ENCODE measurements around the gene SARS2. TPM values are rescaled to one million over a fixed set of nuclear protein-coding genes. Genes with fewer than 3 reads are reported as not detected.

The SARS2 gene
- total RNA-seq, 2 experiments from 2014 or later: 43.4 to 48.6 TPM

GRCh38 chr19:38904581-38905539 lies 25.7 kb downstream of the SARS2 start:
- peak overlapping the region; percentile 3 for H3K27ac Mint-ChIP-seq
- H3K4me3 Mint-ChIP-seq: no peak overlapping the region
- DNase-seq (no peak), ATAC-seq (no peak)
- no peaks in the 10 kb centered on the region for H3K9me3 Mint-ChIP-seq
- ChIA-PET CTCF (interaction anchor here (1.4 kb wide), 1 partner anchor 18 kb away, joined by 4 read pairs; no protein-coding TSS in a partner anchor), POLR2A (interaction anchor here (0.8 kb wide), 1 partner anchor 14 kb away, joined by 3 read pairs; no protein-coding TSS in a partner anchor)
- intact Hi-C loops (cut with micrococcal nuclease): no loop called here
- peaks cover 29% of the 10 kb centered on the region for H3K4me1 Mint-ChIP-seq (ENCODE audit: low read depth)
- peaks cover 43% of the 10 kb centered on the region for H3K36me3 Mint-ChIP-seq (ENCODE audit: low read depth)
- no peaks in the 10 kb centered on the region for H3K27me3 Mint-ChIP-seq
- no peak for TF ChIP-seq CTCF (IDR thresholded peaks at IDR 0.05)

DNA sequence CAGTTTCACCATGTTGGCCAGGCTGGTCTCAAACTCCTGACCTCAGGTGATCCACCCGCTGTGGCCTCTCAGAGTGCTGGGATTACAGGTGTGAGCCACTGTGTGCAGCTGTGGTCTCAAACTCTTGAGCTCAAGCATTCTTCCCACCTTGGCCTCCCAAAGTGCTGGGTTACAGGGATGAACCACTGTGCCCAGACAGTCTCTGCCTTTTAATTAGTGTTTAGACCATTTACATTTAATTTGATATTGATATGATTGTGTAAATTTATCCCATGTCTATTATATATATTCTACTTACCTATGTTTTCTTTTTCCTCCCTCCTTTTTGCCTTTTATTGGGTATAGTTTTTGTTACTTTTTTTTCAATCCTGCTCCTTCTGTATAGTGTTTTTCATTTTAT lies 28.9 kb downstream of the SARS2 start:
- TF ChIP-seq CTCF (IDR thresholded peaks at IDR 0.05): no peak
- ChIA-PET POLR2A (interaction anchor here (1.3 kb wide), 1 partner anchor 29 kb away, joined by 3 read pairs; the partner anchor contains the start of genes MRPS12 and SARS2), CTCF (interaction anchor here (1.1 to 2.2 kb wide), 5 partner anchors 14 to 36 kb away, joined by 3 to 23 read pairs (median 9); partner anchors contain the start of genes MRPS12 and SARS2)
- intact Hi-C loops (cut with micrococcal nuclease): no loop called here
- no peaks in the 10 kb centered on the region for H3K27me3 Mint-ChIP-seq
- peaks cover 22% of the 10 kb centered on the region for H3K36me3 Mint-ChIP-seq (ENCODE audit: low read depth)
- DNase-seq (no peak), ATAC-seq (no peak)
- peak overlapping the region; percentile 84 for H3K4me3 Mint-ChIP-seq
- no peak overlapping the region for H3K27ac Mint-ChIP-seq
- no peaks in the 10 kb centered on the region for H3K9me3 Mint-ChIP-seq
- peaks cover 30% of the 10 kb centered on the region for H3K4me1 Mint-ChIP-seq (ENCODE audit: low read depth)

GRCh38 chr19:38900743-38901190 lies 29.8 kb downstream of the SARS2 start:
- H3K9me3 Mint-ChIP-seq: no peaks in the 10 kb centered on the region
- DNase-seq: no peak
- H3K36me3 Mint-ChIP-seq (ENCODE audit: low read depth): peaks cover 20% of the 10 kb centered on the region
- no peaks in the 10 kb centered on the region for H3K27me3 Mint-ChIP-seq
- CTCF ChIA-PET: interaction anchor here (0.6 to 2.2 kb wide), 9 partner anchors 12 to 498 kb away, joined by 3 to 23 read pairs (median 4); partner anchors contain the start of genes FAM98C, MRPS12 and SARS2
- H3K4me3 Mint-ChIP-seq: peak overlapping the region; percentile 84
- no peak for TF ChIP-seq CTCF (IDR thresholded peaks at IDR 0.05)
- H3K27ac Mint-ChIP-seq: peak overlapping the region; percentile 69
- POLR2A ChIA-PET: interaction anchor here (0.8 to 1.5 kb wide), 9 partner anchors 10 to 385 kb away, joined by 3 to 7 read pairs (median 5); partner anchors contain the start of gene CCER2
- H3K4me1 Mint-ChIP-seq (ENCODE audit: low read depth): peaks cover 30% of the 10 kb centered on the region
- intact Hi-C loops (cut with micrococcal nuclease): no loop called here
- no peak for ATAC-seq

- Mint-ChIP-seq H3K4me3 (peak overlapping the region; percentile 84), H3K4me1 (ENCODE audit: low read depth) (peaks cover 30% of the 10 kb centered on the region), H3K27ac (peak overlapping the region; percentile 83), H3K27me3 (no peaks in the 10 kb centered on the region), H3K9me3 (no peaks in the 10 kb centered on the region), H3K36me3 (ENCODE audit: low read depth) (peaks cover 17% of the 10 kb centered on the region)
- intact Hi-C loops (cut with micrococcal nuclease): no loop called here
- ChIA-PET CTCF (interaction anchor here (0.6 to 2.2 kb wide), 10 partner anchors 11 to 498 kb away, joined by 3 to 23 read pairs (median 4); partner anchors contain the start of genes FAM98C, MRPS12 and SARS2), POLR2A (interaction anchor here (0.5 to 1.5 kb wide), 13 partner anchors 10 to 582 kb away, joined by 3 to 7 read pairs (median 4); partner anchors contain the start of genes CCER2, FAM98C, MRPS12 and SARS2)
- TF ChIP-seq CTCF (IDR thresholded peaks at IDR 0.05): no peak
- DNase-seq: no peak
- no peak for ATAC-seq
These were observed 30.3 kb downstream of the SARS2 start for GRCh38 chr19:38900202-38900629.
